ENCODE data around the gene KIF1C. TPM values are rescaled to one million over a fixed set of nuclear protein-coding genes. Genes with fewer than 3 reads are reported as not detected.

Gene KIF1C
- total and polyA plus RNA-seq, 7 donors: 46.4 to 164 (median 85.6) TPM

- no peaks in the 10 kb centered on the region for H3K36me3 ChIP-seq
- no peak for DNase-seq
- no peaks in the 10 kb centered on the region for H3K27me3 ChIP-seq
- no peaks in the 10 kb centered on the region for H3K9me3 ChIP-seq
- H3K4me1 ChIP-seq: peaks cover 0 to 12% (median 9%) of the 10 kb centered on the region in 4 donors
- intact Hi-C loops (cut with DNase I): no loop called here
- H3K4me3 ChIP-seq: no peak overlapping the region
- no peak overlapping the region for H3K27ac ChIP-seq
- TF ChIP-seq POLR2A (IDR thresholded peaks at IDR 0.05) (no peak), EP300 (IDR thresholded peaks at IDR 0.05) (no peak), CTCF (IDR thresholded peaks at IDR 0.05) (no peak), POLR2AphosphoS5 (IDR thresholded peaks at IDR 0.05) (no peak)
- WGBS, 2 donors: 61 to 76% methylated on average over 5 of the region's 5 CpGs
Measured at GRCh38 chr17:5044630-5045029, 46.9 kb downstream of the KIF1C start.

- no peak for DNase-seq
- Histone ChIP-seq H3K4me3 (no peak overlapping the region), H3K9me3 (no peaks in the 10 kb centered on the region), H3K27me3 (no peaks in the 10 kb centered on the region), H3K4me1 (peaks cover 0 to 21% (median 15%) of the 10 kb centered on the region in 4 donors), H3K36me3 (no peaks in the 10 kb centered on the region), H3K27ac (no peak overlapping the region)
- 14 to 54% methylated on average over 6 of the region's 6 CpGs for WGBS, 2 donors
- intact Hi-C loops (cut with DNase I): no loop called here
- TF ChIP-seq POLR2AphosphoS5 (IDR thresholded peaks at IDR 0.05): no peak
- no peak for TF ChIP-seq CTCF (IDR thresholded peaks at IDR 0.05)
Measured at GRCh38 chr17:5045496-5045895, 47.7 kb downstream of the KIF1C start.

GRCh38 chr17:5047446-5047845, 49.7 kb downstream of the KIF1C start:
- Histone ChIP-seq H3K9me3 (no peaks in the 10 kb centered on the region), H3K27ac (peak overlapping the region in 1 of 4 donors; percentile 27)
- 5 to 31% methylated on average over 2 of the region's 2 CpGs for WGBS, 2 donors

GRCh38 chr17:5049314-5049841, 51.6 kb downstream of the KIF1C start:
- TF ChIP-seq POLR2AphosphoS5 (IDR thresholded peaks at IDR 0.05): peak in 1 of 4 donors; percentile 39
- no peak for TF ChIP-seq CTCF (IDR thresholded peaks at IDR 0.05)
- no peak for TF ChIP-seq EP300 (IDR thresholded peaks at IDR 0.05)
- TF ChIP-seq POLR2A (IDR thresholded peaks at IDR 0.05): no peak
- H3K4me3 ChIP-seq: no peak overlapping the region
- DNase-seq: no peak
- 56 to 79% methylated on average over 5 of the region's 5 CpGs for WGBS, 2 donors
- no peaks in the 10 kb centered on the region for H3K9me3 ChIP-seq
- H3K27me3 ChIP-seq: no peaks in the 10 kb centered on the region
- H3K27ac ChIP-seq: peak overlapping the region; percentile 10 to 82 (median 73)
- intact Hi-C loops (cut with DNase I): no loop called here
- no peaks in the 10 kb centered on the region for H3K36me3 ChIP-seq
- peaks cover 0 to 22% (median 15%) of the 10 kb centered on the region in 4 donors for H3K4me1 ChIP-seq

More at GRCh38 chr17:5047446-5047845, 49.7 kb downstream of the KIF1C start:
- H3K4me1 ChIP-seq: peaks cover 0 to 22% (median 15%) of the 10 kb centered on the region in 4 donors
- no peak for DNase-seq
- no peaks in the 10 kb centered on the region for H3K36me3 ChIP-seq
- intact Hi-C loops (cut with DNase I): no loop called here
- TF ChIP-seq POLR2AphosphoS5 (IDR thresholded peaks at IDR 0.05) (no peak), POLR2A (IDR thresholded peaks at IDR 0.05) (no peak), CTCF (IDR thresholded peaks at IDR 0.05) (no peak), EP300 (IDR thresholded peaks at IDR 0.05) (no peak)
- no peaks in the 10 kb centered on the region for H3K27me3 ChIP-seq
- H3K4me3 ChIP-seq: no peak overlapping the region

GRCh38 chr17:5050278-5050677, 52.5 kb downstream of the KIF1C start:
- no peak for DNase-seq
- Histone ChIP-seq H3K4me1 (peaks cover 0 to 22% (median 15%) of the 10 kb centered on the region in 4 donors), H3K27ac (peak overlapping the region in 3 of 4 donors; percentile 67 to 82 (median 79)), H3K9me3 (no peaks in the 10 kb centered on the region), H3K27me3 (no peaks in the 10 kb centered on the region), H3K36me3 (no peaks in the 10 kb centered on the region), H3K4me3 (no peak overlapping the region)
- intact Hi-C loops (cut with DNase I): no loop called here
- 71 to 77% methylated on average over 9 of the region's 9 CpGs for WGBS, 2 donors
- TF ChIP-seq POLR2A (IDR thresholded peaks at IDR 0.05) (no peak), EP300 (IDR thresholded peaks at IDR 0.05) (no peak), CTCF (IDR thresholded peaks at IDR 0.05) (no peak), POLR2AphosphoS5 (IDR thresholded peaks at IDR 0.05) (no peak)
